GM23338 (cell line): ENCODE data around the gene DRP2. TPM values are rescaled to one million over a fixed set of nuclear protein-coding genes. Genes with fewer than 3 reads are reported as not detected.

ENCODE experiments used
- ATAC-seq: fragments of 200-7000 bp; cut with Tn5 transposase; 3 replicates; pipeline ENCODE4 v1.9.1; 2020
- DNase-seq: peaks from one replicate; pipeline ENCODE4 v3.0.0-alpha.2; 2015; ENCODE audit warnings: low spot score
- H2AFZ ChIP-seq: fragments of 200-600 bp; sonication (generic); 2 replicates; pipeline ENCODE4 v1.8.0; 2016; ENCODE audit warnings: antibody characterized with exemption, mild to moderate bottlenecking, moderate library complexity
- H3F3A ChIP-seq: fragments of 200-600 bp; sonication (generic); replicated peaks from 2 replicates; pipeline ENCODE4 v1.8.0; 2017; ENCODE audit warnings: antibody characterized with exemption, mixed run types, low read depth
- H3K27ac ChIP-seq: fragments of 200-600 bp; sonication (generic); 2 replicates; pipeline ENCODE4 v1.6.1; 2016; ENCODE audit warnings: low read depth
- H3K27me3 ChIP-seq: fragments of 200-600 bp; sonication (generic); 2 replicates; pipeline ENCODE4 v1.8.0; 2016; ENCODE audit warnings: mild to moderate bottlenecking, mixed run types, moderate library complexity; ENCODE audit not compliant: insufficient read depth
- H3K36me3 ChIP-seq: fragments of 200-600 bp; sonication (generic); 2 replicates; pipeline ENCODE4 v1.8.0; 2016; ENCODE audit warnings: mild to moderate bottlenecking; ENCODE audit not compliant: insufficient read depth
- H3K4me1 ChIP-seq: fragments of 200-600 bp; sonication (generic); 2 replicates; pipeline ENCODE4 v1.8.0; 2016; ENCODE audit warnings: mild to moderate bottlenecking, moderate library complexity; ENCODE audit not compliant: insufficient read depth
- H3K4me2 ChIP-seq: fragments of 200-600 bp; sonication (generic); 2 replicates; pipeline ENCODE4 v1.7.1; 2017; ENCODE audit warnings: mixed run types
- H3K4me3 ChIP-seq: fragments of 200-600 bp; sonication (generic); 2 replicates; pipeline ENCODE4 v1.6.1; 2016; ENCODE audit warnings: mixed run types
- H3K79me2 ChIP-seq: fragments of 200-600 bp; sonication (generic); replicated peaks from 2 replicates; pipeline ENCODE4 v1.8.0; 2017; ENCODE audit warnings: mild to moderate bottlenecking; ENCODE audit not compliant: insufficient read depth
- H3K9me2 ChIP-seq: fragments of 200-600 bp; sonication (generic); 2 replicates; pipeline ENCODE4 v1.8.0; 2017; ENCODE audit not compliant: insufficient read depth
- H4K20me1 ChIP-seq: fragments of 200-600 bp; sonication (generic); replicated peaks from 2 replicates; pipeline ENCODE4 v1.8.0; 2017; ENCODE audit warnings: mild to moderate bottlenecking; ENCODE audit not compliant: insufficient read depth
- H3K27ac Mint-ChIP-seq: 2 replicates; pipeline ENCODE4 v1.8.0; 2020; ENCODE audit warnings: inconsistent platforms, mild to moderate bottlenecking, moderate library complexity, mixed read lengths
- H3K27me3 Mint-ChIP-seq: 3 replicates; pipeline ENCODE4 v1.8.0; 2022; ENCODE audit warnings: low read depth, mild to moderate bottlenecking, moderate library complexity, mixed read lengths, inconsistent platforms; ENCODE audit not compliant: insufficient read depth, poor library complexity
- H3K36me3 Mint-ChIP-seq: 3 replicates; pipeline ENCODE4 v1.8.0; 2021; ENCODE audit warnings: low read depth, mild to moderate bottlenecking, inconsistent platforms, moderate library complexity, mixed read lengths
- H3K4me1 Mint-ChIP-seq: 3 replicates; pipeline ENCODE4 v1.8.0; 2020; ENCODE audit warnings: mild to moderate bottlenecking, inconsistent platforms, mixed read lengths
- H3K4me3 Mint-ChIP-seq: 3 replicates; pipeline ENCODE4 v1.8.0; 2021; ENCODE audit warnings: moderate library complexity, mild to moderate bottlenecking, inconsistent platforms, mixed read lengths
- H3K9me3 Mint-ChIP-seq: 3 replicates; pipeline ENCODE4 v1.8.0; 2020; ENCODE audit warnings: moderate library complexity, mild to moderate bottlenecking, inconsistent platforms, mixed read lengths
- CREB1 ChIP-seq: fragments of 250-450 bp; sonication (Bioruptor Pico); IDR thresholded peaks from 2 replicates; pipeline ENCODE4 v1.5.0; 2020; ENCODE audit warnings: low read depth, mild to moderate bottlenecking, moderate library complexity
- CTCF ChIP-seq, 2 experiments: fragments of 200-600 bp in 1 of 2; sonication (generic) in 1 of 2; conservative IDR thresholded peaks; 2 replicates each; pipeline versions ENCODE4 v1.5.1 to v1.6.1; 2016 to 2017; ENCODE audit warnings: antibody characterized with exemption in 2 of 2, low read depth in 2 of 2, mild to moderate bottlenecking in 2 of 2, moderate library complexity in 1 of 2
- EZH2 ChIP-seq: fragments of 200-600 bp; sonication (generic); IDR thresholded peaks from one replicate; pipeline ENCODE4 v1.8.0; 2017; ENCODE audit warnings: antibody characterized with exemption, mild to moderate bottlenecking, low read depth; ENCODE audit not compliant: unreplicated experiment
- EZH2phosphoT487 ChIP-seq: fragments of 200-600 bp; sonication (generic); IDR thresholded peaks from one replicate; pipeline ENCODE4 v1.8.1; 2018; ENCODE audit warnings: antibody characterized with exemption; ENCODE audit not compliant: unreplicated experiment
- JUNB ChIP-seq: IDR thresholded peaks from one replicate; pipeline ENCODE4 v1.6.1; 2016; ENCODE audit warnings: antibody characterized with exemption; ENCODE audit not compliant: unreplicated experiment
- NANOG ChIP-seq: IDR thresholded peaks from 2 replicates; pipeline ENCODE4 v1.6.1; 2016; ENCODE audit warnings: antibody characterized with exemption, borderline replicate concordance
- POLR2AphosphoS5 ChIP-seq: IDR thresholded peaks from 2 replicates; pipeline ENCODE4 v1.6.1; 2016; ENCODE audit warnings: antibody characterized with exemption, low read depth
- REST ChIP-seq: IDR thresholded peaks from one replicate; pipeline ENCODE4 v1.6.1; 2018; ENCODE audit warnings: antibody characterized with exemption; ENCODE audit not compliant: unreplicated experiment
- STAT1 ChIP-seq: IDR thresholded peaks from one replicate; pipeline ENCODE4 v1.6.1; 2016; ENCODE audit warnings: antibody characterized with exemption; ENCODE audit not compliant: unreplicated experiment
- ZNF114 ChIP-seq: fragments of 250-450 bp; sonication (Bioruptor Pico); IDR thresholded peaks from 2 replicates; pipeline ENCODE4 v1.5.0; 2020; ENCODE audit warnings: mild to moderate bottlenecking, moderate library complexity
- ZNF331 ChIP-seq: fragments of 250-450 bp; sonication (Bioruptor Pico); IDR thresholded peaks from 2 replicates; pipeline ENCODE4 v1.5.0; 2020; ENCODE audit warnings: low read depth, mild to moderate bottlenecking, moderate library complexity
- ZNF462 ChIP-seq: fragments of 250-450 bp; sonication (Bioruptor Pico); IDR thresholded peaks from 2 replicates; pipeline ENCODE4 v1.5.0; 2020; ENCODE audit warnings: mild to moderate bottlenecking, moderate library complexity
- polyA plus RNA-seq: library from polyadenylated mRNA; unstranded; fragments of >200 nt; fragmentation: Nextera tagmentation; extraction: Ambion mirVana; gene quantifications from 2 replicates; pipeline ENCODE4 v1.2.1, GENCODE V29; 2016
- total RNA-seq: library from RNA; depleted of rRNA; stranded (reverse); fragments of >200 nt; shearing (Covaris generic); gene quantifications from 2 replicates; pipeline ENCODE4 v1.2.3, GENCODE V29; 2014
- TF ChIP-seq, protein P1 (sequence below): IDR thresholded peaks from 2 replicates; pipeline ENCODE4 v1.6.1; 2016; ENCODE audit warnings: antibody characterized with exemption

The DRP2 gene
- total and polyA plus RNA-seq, 2 experiments from 2014 or later, result 0.24 TPM; not detected in 1

GRCh38 chrX:101195442-101196173 lies 24.0 kb upstream of the DRP2 start:
- H3K27ac Mint-ChIP-seq, result no peak overlapping the region
- Histone ChIP-seq H4K20me1 (no peaks in the 10 kb centered on the region), H3K36me3 (no peaks in the 10 kb centered on the region), H3K27ac (no peak overlapping the region), H3K4me1 (no peaks in the 10 kb centered on the region), H3K79me2 (no peaks in the 10 kb centered on the region), H2AFZ (no peak overlapping the region), H3K4me3 (no peak overlapping the region), H3K27me3 (peaks cover 6% of the 10 kb centered on the region), H3F3A (no peaks in the 10 kb centered on the region), H3K4me2 (no peak overlapping the region), H3K9me2 (no peaks in the 10 kb centered on the region)
- TF ChIP-seq ZNF114 (CRISPR knock-in tag) (no peak), JUNB (no peak), NANOG (no peak), CREB1 (no peak), EZH2phosphoT487 (no peak), CTCF (conservative IDR thresholded peaks at IDR 0.05; ENCODE audit: low read depth in 2 of 2) (no peak), ZNF331 (CRISPR knock-in tag) (no peak), POLR2AphosphoS5 (no peak), REST (no peak), ZNF462 (no peak), STAT1 (no peak), EZH2 (no peak)
- TF ChIP-seq, protein P1, sequence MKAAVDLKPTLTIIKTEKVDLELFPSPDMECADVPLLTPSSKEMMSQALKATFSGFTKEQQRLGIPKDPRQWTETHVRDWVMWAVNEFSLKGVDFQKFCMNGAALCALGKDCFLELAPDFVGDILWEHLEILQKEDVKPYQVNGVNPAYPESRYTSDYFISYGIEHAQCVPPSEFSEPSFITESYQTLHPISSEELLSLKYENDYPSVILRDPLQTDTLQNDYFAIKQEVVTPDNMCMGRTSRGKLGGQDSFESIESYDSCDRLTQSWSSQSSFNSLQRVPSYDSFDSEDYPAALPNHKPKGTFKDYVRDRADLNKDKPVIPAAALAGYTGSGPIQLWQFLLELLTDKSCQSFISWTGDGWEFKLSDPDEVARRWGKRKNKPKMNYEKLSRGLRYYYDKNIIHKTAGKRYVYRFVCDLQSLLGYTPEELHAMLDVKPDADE, result no peak
- ATAC-seq (no peak), DNase-seq (no peak)
- H3K27me3 Mint-ChIP-seq, result peaks cover 2% of the 10 kb centered on the region
- peaks cover 3% of the 10 kb centered on the region; the same call in 1 of the 3 replicates for H3K4me1 Mint-ChIP-seq
- no peaks in the 10 kb centered on the region for H3K9me3 Mint-ChIP-seq
- no peak overlapping the region for H3K4me3 Mint-ChIP-seq
- no peaks in the 10 kb centered on the region for H3K36me3 Mint-ChIP-seq
